Breast epithelium (tissue), 3 donors: ENCODE measurements around the gene VAV3.

Experiments
- CTCF ChIP-seq, 3 donors: fragments of 450-650 bp; IDR thresholded peaks; one replicate each; pipeline ENCODE4 v1.5.1; 2016 to 2017; ENCODE audit warnings: antibody characterized with exemption in 3 of 3, mild to moderate bottlenecking in 3 of 3, moderate library complexity in 3 of 3
- POLR2AphosphoS5 ChIP-seq, 3 donors: sonication (generic); formaldehyde crosslinking; IDR thresholded peaks; one replicate each; pipeline ENCODE4 v1.6.1; 2017; ENCODE audit warnings: antibody characterized with exemption in 3 of 3

- TF ChIP-seq CTCF (IDR thresholded peaks at IDR 0.05) (no peak), POLR2AphosphoS5 (IDR thresholded peaks at IDR 0.05) (no peak)
Observed at GRCh38 chr1:107548276-107548675, 416.7 kb downstream of the VAV3 start.
